Measurements from ENCODE around the gene IL20.
A peak's percentile ranks its signal among the peaks of the same experiment; 100 is the strongest.
"Not testable (repeated sequence)": the region's sequence is repeated elsewhere in the genome, so short reads cannot be mapped to it uniquely, and the experiment has no call there.

IL20 gene

DNA sequence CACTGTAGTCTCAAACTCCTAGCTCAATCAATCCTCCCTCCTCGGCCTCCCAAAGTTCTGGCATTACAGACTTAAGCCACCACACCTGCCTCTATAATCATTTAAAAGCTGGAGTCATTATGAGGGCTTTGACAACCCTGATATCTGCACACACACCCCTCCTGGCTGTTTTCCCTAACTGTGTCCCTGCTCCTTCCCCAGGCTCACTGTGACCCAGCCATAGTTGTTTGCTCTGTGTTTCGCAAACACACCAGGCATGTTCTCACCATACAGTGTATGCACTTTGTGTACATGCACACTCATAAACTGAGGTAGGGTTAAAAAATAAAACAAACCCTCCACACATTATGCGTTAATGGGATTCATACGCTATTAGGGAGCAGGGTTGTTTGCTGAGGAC is 21.8 kb upstream of the IL20 start:
- no peak for DNase-seq (ENCODE audit: low spot score)

DNA sequence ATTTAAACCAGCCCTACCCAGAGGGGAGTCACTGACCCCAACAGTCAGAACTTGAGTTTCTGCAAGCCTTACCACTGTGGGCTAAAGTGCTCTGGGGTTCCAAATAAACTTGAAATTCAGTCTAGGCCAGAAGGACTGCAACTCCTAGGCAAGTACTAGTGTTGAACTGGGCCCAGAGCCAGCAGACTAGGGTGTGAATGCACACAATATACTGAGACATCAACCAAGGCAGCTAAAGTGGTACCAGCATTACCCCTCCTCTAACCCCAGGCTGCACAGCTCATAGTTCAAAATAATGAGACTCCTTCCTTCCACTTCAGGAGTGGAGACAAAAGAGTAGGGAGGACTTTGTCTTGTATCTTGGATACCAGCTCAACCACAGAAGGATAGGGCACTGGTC is 18.9 kb upstream of the IL20 start:
- DNase-seq (ENCODE audit: low spot score) = no peak

DNA sequence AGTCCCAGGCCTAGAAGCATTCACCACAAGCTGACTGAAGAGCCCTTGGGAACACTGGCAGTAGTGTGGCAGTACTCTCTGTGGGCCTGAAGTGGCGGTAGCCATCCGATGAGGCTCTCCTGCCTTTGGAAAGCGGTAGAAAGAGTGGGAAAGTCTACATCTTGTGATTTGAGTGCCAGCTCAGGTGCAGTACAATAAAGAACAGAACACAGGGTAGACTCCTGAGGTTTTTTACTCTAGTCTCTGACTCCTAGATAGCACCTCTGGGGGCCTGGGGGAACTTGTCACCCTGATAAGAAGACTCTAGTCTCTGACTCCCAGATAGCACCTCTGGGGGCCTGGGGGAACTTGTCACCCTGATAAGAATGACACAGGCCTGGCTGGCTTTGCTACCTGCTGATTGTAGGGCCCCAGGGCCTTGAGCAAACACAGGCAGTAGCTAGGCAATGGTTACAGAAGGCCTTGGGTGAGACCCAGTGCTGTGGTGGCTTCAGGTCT is 18.0 kb upstream of the IL20 start:
- DNase-seq (ENCODE audit: low spot score) = no peak

DNA sequence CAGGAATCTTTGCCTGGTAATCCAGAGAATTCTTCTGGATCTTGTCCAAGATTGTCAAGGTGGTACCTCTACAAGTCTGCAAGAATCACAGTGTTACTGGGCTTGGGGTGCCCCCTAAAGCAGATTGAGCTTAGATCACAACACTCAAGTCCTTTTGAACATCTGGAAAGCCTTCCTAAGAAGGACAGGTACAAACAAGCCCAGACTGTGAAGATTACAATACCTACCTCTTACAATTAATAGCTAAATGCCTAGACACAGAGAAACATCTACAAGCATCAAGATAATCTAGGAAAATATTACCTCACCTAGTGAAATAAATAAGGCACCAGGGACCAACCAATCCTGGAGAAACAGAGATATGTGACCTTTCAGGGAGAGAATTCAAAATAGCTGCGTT is 17.5 kb upstream of the IL20 start:
- no peak for DNase-seq (ENCODE audit: low spot score)

DNA sequence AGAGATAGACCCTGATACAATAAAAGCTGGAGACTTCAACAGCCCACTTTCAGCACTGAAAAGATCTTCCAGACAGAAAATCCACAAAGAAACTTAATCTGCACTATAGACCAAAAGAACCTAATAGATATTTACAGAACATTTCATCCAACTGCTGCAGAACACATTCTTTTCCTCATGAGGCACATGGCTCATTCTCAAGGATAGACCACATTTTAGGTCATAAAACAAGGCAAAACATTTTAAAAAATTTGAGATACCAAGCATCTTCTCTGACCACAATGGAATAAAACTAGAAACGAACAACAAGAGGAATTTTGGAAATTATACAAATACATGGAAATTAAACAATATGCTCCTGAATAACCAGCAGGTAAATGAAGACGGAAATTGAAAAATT is 15.0 kb upstream of the IL20 start:
- DNase-seq (ENCODE audit: low spot score) = no peak

DNA sequence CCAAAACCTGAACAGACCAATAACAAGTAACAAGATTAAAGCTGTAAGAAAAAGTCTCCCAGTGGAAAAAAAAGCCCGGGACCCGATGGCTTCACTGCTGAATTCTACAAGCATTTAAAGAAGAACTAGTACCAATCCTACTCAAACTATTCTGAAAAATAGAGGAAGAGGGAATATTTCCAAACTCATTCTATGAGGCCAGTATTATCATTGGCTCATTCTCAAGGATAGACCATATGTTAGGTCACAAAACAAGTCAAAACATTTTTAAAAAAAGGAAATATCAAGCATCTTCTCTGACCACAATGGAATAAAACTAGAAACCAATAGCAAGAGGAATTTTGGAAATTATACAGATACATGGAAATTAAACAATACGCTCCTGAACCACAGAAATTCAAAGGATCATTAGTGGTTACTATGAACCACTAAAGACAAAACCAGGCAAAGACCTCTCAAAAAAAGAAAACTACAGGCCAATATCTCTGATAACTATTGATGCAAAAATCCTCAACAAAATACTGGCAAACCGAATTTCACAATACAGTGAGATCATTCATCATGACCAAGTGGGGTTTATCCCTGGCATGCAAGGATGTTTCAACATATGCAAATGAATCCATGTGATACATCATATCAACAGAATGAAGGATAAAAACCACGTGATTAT is 13.9 kb upstream of the IL20 start:
- no peak for DNase-seq (ENCODE audit: low spot score)

DNA sequence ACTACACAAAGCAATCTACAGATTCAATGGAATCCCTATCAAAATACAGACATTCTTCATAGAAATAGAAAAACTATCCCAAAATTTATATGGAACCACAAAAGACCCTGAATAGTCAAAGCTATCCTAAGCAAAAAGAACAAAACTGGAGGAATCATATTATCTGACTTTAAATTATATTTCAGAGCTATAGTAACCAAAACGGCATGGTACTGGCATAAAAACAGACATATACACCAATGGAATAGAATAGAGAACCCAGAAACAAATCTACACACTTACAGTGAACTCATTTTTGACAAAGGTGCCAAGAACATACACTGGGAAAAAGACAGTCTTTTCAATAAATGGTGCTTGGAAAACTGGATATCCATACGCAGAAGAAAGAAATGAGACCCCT is 12.8 kb upstream of the IL20 start:
- DNase-seq (ENCODE audit: low spot score) = not testable (repeated sequence)

DNA sequence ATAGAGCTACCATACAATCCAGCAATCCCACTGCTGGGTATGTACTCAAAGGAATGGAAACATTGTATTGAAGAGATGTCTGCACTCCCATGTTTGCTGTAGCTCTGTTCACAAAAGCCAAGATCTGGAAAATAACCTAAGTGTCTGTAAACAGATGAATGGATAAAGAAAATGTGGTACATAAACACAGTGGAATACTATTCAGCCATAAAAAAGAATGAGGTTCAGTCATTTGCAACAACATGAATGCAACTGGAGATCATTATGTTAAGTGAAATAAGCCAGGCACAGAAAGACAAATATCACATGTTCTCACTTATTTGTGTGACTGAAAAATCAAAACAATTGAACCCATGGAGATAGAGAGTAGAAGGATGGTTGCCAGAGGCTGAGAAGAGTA is 11.7 kb upstream of the IL20 start:
- DNase-seq (ENCODE audit: low spot score) = not testable (repeated sequence)

DNA sequence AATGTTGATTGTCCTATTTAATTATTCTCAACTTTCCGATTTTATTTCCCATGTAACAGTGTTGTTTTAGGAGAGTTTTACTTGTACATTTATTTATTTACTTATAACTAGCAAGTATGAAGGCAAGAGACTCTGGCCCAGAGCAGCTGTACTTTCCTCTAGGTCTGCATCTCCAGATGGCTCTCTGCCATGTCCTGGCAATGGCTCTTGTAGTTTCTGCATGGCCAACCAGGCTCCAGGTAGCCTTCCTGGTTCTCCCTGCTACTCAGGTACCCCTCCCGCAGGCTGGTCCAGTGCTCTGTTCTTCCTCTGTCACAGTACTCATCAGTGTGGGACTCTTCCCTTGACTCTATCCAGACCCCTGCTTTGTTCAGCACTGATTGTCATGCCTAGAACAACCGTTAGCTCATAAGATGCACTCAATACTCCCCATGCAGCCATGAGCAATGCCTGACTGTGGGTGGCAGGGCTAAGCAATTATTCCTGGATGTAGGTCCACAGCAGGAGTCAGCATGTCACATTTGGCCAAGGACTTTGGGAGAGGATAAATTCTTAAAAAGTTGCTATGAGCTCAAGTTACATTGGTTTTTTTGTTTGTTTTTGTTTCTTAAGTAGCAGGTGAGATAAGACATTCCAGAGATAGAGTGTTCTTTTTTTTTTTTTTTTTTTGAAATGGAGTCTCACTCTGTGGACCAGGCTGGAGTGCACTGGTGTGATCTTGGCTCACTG is 10.9 kb upstream of the IL20 start:
- DNase-seq (ENCODE audit: low spot score) = no peak

DNA sequence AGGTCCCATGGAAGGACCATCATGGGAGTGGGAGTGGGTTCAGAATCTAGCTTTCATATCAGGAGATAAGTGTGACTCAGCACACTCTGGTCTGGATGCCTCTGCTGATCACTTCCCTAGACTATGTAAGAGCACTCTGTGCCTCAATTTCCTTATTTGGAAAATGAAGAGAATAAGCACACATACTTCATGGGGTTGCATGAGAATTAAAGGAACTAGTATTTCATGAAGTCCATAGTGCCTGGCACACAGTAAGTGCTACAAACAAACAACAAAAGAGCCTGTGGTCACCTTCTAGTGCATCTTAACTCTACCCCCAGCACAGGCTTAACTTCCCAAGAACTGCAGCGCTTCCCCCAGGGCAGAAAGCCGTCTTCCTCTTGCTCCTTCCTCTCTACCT is 9.6 kb upstream of the IL20 start:
- DNase-seq (ENCODE audit: low spot score) = no peak

DNA sequence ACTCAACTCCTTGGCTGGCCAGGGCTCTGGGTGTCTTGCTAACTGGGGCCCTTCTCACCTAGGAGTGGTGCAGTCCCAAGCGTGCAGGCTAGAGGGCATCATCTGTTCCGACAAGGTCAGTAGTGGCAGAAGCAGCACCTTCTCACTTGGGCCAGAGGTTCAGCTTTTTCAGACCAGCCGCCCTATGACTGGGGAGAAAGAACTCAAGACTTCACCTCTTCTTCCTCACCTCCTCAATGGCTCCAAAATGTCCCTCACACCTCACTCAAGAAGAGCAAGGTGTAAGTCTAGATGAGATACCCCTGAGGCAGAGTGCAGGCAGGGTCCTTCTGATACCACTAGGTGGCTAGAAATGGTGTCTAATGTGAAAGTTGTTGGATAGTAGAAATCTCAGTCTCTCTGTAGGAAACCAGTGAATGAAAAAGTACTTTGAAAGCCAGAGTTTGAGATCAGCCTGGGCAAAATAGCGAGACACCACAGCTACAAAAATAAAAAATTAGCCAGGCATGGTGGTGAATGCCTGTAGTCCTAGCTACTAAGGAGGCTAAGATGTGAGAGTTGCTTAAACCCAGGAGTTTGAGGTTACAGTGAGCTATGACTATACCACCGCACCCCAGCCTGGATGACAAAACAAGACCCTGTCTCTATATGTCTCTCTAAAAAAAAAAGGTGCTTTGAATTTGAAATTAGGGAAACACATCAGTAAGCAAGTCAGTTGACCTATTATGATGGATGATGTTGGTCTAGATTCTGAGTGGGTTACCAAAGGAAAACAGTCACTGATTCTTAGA is 8.6 kb upstream of the IL20 start:
- DNase-seq (ENCODE audit: low spot score) = peak; percentile 12

DNA sequence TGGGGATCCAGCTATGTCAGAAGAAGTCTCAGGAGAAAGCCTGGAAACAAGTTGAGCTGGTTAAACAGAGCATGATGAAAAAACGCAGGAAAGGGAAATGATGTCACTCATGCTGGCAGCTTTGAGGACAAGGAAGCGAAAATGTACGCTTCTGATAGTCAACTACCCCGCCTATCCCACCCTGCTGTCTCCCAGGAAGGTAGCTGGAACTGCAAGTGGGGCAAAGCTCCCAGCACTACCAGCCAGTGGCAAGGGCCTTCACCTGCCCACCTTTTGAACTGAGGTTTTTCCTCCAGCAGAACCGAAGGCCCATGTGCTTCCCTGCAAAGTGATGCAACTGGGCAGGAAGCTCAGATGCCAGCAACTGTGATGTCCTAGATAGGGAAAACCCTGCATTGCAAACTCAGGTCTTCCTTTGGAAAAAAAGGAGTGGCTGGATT is 6.3 kb upstream of the IL20 start:
- peak; percentile 2 for DNase-seq (ENCODE audit: low spot score)

DNA sequence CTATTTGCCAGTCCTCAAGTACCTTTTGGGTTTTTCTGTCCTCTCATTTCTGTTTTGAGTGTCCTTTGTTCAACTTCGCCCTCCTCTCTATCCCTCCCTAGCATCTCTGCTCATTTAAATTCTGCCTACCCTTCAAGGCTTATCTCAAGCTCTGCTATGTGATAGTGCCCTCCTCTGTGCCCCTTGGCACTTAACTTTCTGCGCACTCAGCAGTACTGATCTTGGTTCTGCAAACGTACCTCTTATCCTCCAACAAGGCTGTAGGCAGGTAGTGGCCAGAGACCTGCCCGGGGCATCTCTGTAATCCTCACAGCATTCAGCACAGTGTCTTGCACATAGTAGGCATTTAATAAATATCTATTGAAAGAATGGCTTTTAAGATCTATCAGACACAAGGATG is 5.3 kb upstream of the IL20 start:
- no peak for DNase-seq (ENCODE audit: low spot score)

DNA sequence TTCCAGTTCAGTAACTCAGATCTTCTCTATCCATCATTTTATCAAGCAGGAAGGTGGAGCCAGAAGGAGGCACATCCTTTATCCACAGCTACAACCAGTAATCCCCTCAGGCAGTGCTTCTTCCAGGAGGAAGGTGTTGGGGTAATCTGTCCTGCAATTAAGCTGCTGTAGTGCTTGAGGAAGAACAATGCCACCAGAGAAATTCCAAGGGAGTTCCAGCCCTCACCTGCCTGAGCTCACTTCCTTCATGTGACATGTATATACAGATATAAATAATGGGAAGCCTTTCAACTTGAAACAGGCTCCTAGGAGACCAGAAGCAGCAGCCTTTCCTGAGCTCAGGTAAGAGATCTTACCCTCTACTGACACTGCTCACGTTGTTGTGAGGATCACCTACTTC is 2.2 kb upstream of the IL20 start:
- no peak for DNase-seq (ENCODE audit: low spot score)

DNA sequence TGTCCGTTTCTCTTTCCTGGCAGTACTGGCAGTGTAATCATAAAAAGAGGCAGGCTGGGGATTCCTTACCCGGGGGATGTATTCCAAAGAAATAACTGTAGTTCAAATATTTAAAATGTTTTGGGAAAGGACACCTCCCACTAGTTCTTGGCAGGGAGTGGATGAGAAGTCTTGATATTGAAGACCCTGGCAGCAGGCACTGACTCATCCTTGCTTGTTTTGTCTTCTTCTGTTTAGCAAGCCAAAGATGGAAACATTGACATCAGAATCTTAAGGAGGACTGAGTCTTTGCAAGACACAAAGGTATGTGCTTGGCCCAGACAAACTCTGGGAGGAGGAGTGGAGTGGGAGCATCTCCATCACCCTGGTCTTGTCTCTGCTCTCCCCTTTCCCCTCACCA is 639 bp downstream of the IL20 start:
- DNase-seq (ENCODE audit: low spot score) = no peak

DNA sequence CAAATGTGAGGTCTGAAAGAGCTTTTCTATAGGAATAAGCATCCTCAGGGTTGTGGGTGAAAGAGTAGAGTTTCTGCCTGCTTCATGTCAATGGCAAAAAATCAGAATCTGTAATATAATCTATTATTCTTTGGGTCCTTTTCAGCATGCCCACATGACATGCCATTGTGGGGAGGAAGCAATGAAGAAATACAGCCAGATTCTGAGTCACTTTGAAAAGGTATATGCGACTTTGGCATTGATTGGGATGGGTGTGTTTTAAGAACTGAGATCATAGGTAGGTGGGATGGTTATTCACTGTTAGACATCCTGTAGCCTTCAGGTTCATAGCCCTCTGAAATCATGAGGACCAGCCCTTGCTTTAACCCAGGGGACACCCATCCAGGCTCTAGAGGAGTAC is 1.8 kb downstream of the IL20 start:
- no peak for DNase-seq (ENCODE audit: low spot score)

DNA sequence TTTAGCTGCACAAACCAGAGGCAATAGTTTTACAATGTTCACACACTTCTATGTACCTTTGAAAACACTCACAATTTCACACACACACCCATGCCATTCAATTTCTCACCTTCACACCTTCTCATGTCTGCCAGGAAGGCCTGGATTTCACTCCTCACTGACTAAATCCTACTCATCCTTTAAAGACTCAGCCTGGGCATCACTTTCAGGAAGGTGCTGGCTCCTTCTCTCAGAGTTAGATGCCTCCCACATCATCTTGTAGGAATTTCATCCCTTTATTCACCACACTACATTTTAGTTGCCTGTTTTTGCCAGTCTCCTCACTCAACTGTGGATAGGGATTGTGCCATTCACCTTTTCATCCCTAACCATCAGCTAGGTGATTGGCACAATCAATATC is 2.3 kb downstream of the IL20 start:
- no peak for DNase-seq (ENCODE audit: low spot score)

DNA sequence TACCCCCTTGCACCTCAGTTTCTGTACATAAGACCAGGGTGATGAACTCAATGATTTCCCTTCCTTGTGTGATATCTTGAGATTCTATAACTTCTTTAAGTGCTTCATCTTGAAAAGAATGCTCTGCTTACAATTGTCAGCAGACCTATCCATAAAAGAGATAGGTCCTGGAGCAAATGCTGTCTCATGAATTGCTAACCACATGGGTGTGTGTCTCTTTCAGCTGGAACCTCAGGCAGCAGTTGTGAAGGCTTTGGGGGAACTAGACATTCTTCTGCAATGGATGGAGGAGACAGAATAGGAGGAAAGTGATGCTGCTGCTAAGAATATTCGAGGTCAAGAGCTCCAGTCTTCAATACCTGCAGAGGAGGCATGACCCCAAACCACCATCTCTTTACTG is 2.8 kb downstream of the IL20 start:
- no peak for DNase-seq (ENCODE audit: low spot score)

DNA sequence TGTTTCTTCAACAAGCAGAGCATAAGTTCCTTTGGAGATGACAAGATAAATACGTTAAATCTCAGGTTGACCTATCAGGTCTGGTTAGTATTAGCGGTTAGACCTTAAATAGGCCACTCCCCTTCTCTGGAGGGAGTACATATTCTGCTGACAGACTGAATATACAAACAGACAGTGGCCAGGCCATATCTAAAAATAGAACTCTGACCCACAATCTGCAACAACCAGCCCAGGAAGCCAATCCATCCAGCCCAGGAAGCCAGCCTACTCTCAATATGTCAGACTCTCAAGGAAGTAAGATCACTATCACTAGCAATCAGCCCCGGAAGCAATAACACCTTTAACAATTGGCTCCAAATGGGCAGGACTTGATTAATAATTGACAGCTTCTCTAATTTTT is 6.7 kb downstream of the IL20 start:
- DNase-seq (ENCODE audit: low spot score) = no peak

DNA sequence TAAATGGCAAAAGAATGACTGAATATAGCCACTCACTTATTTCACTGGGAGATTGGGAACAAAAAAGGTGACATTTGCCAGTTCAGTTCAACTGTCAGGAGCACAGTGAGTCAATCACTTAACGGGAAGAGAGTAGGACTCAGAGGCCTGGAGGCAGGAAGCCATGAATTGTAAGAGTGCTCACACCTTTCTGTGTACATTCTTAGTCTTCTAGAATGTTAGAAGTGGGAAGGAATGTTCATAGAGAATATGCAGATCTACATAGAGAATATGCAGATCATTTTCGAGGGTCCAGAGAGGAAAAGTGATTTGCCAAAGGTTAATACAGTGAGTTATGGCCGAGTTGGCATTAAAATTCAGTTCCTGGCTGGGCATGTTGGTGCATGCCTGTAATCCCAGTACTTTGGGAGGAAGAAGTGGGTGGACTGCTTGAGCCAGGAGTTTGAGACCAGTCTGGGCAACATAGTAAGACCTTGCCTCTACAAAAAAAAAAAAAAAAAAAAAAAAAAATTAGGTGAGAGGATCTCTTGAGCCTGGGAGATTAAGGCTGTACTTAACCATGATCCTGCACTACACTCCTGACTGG is 8.3 kb downstream of the IL20 start:
- no peak for DNase-seq (ENCODE audit: low spot score)

DNA sequence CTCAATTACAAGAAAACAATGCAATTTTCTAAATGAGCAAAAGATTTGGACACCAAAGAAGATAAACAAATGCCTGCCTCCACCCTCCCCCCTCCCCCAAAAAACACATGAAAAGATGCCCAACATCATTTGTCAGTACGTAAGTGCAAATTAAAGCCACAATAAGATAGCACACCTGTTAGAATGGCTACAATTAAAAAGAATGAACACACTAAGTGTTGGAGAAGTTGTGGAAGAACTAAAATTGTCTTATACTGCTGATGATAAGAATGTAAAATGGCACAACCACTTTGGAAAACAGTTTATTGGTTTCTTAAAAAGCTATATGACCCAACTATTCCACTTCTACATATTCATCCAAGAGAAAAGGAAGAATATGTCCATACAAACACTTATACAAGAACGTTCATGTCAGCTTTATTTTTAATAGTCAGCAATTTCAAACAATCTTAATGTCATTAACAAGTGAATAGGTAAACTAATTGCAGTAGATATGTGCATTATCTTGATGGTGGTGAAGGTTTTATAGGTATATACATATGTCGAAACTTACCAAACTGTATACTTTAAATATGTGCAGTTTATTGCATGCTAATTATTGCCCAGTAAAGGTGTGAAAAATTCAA is 10.4 kb downstream of the IL20 start:
- no peak for DNase-seq (ENCODE audit: low spot score)

DNA sequence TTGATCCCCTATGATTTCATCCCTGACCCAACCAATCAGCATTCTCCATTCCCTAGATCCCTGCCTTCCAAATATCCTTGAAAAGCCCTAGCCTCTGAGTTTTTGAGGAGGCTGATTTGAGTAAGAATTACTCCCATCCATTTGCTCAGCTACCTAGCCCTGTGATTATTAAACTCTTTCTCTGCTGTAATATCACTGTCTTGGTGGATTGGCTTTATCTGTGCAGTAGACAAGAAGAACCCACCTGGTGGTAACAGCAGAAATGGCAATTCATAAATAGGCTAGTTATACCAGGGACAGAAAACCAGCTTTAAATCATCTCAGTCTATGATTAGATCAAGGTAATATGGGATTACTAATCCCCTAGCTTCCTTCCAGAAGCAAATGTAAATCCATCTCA is 13.0 kb downstream of the IL20 start:
- no peak for DNase-seq (ENCODE audit: low spot score)

All from CD4-positive, alpha-beta T cell treated with Interleukin-15 for 4 hours (primary cell).